Measurements from ENCODE around the gene POU2AF1. TPM values are rescaled to one million over a fixed set of nuclear protein-coding genes. Genes with fewer than 3 reads are reported as not detected.

Gene POU2AF1
- total RNA-seq, 1 experiment from 2014 or later, result not detected

GRCh38 chr11:111409915-111410314 is 30.8 kb upstream of the POU2AF1 start:
- peaks cover 30% of the 10 kb centered on the region for H3K27me3 Mint-ChIP-seq (ENCODE audit: unreplicated experiment)
- no peak overlapping the region for H3K27ac Mint-ChIP-seq (ENCODE audit: unreplicated experiment)
- no peak for DNase-seq
- H3K9me3 Mint-ChIP-seq (ENCODE audit: low read depth, unreplicated experiment), result no peaks in the 10 kb centered on the region
- CTCF ChIA-PET, result no interaction called here
- TF ChIP-seq CTCF (IDR thresholded peaks at IDR 0.05; ENCODE audit: unreplicated experiment), result no peak
- H3K36me3 Mint-ChIP-seq (ENCODE audit: insufficient read depth, unreplicated experiment), result no peaks in the 10 kb centered on the region
- no peak overlapping the region for H3K4me3 Mint-ChIP-seq (ENCODE audit: low read depth, unreplicated experiment)
- no peaks in the 10 kb centered on the region for H3K4me1 Mint-ChIP-seq (ENCODE audit: low read depth, unreplicated experiment)
- intact Hi-C loops (cut with micrococcal nuclease; ENCODE audit: unreplicated experiment), result loop anchor here (10.0 kb wide), 1 partner anchor 45 kb away; no protein-coding TSS in a partner anchor
- BruUV-seq (replicated peaks), result no TSS peak

GRCh38 chr11:111408789-111409727 is 30.0 kb upstream of the POU2AF1 start:
- Mint-ChIP-seq H3K4me3 (ENCODE audit: low read depth, unreplicated experiment) (no peak overlapping the region), H3K27ac (ENCODE audit: unreplicated experiment) (no peak overlapping the region), H3K4me1 (ENCODE audit: low read depth, unreplicated experiment) (no peaks in the 10 kb centered on the region), H3K27me3 (ENCODE audit: unreplicated experiment) (peaks cover 30% of the 10 kb centered on the region), H3K36me3 (ENCODE audit: insufficient read depth, unreplicated experiment) (no peaks in the 10 kb centered on the region), H3K9me3 (ENCODE audit: low read depth, unreplicated experiment) (no peaks in the 10 kb centered on the region)
- intact Hi-C loops (cut with micrococcal nuclease; ENCODE audit: unreplicated experiment), result no loop called here
- CTCF ChIA-PET, result no interaction called here
- no TSS peak for BruUV-seq (replicated peaks)
- DNase-seq, result no peak
- TF ChIP-seq CTCF (IDR thresholded peaks at IDR 0.05; ENCODE audit: unreplicated experiment), result no peak

GRCh38 chr11:111407652-111408051 is 28.6 kb upstream of the POU2AF1 start:
- no peak for DNase-seq
- no peaks in the 10 kb centered on the region for H3K9me3 Mint-ChIP-seq (ENCODE audit: low read depth, unreplicated experiment)
- peaks cover 23% of the 10 kb centered on the region for H3K27me3 Mint-ChIP-seq (ENCODE audit: unreplicated experiment)
- CTCF ChIA-PET, result no interaction called here
- intact Hi-C loops (cut with micrococcal nuclease; ENCODE audit: unreplicated experiment), result no loop called here
- BruUV-seq (replicated peaks), result no TSS peak
- no peaks in the 10 kb centered on the region for H3K4me1 Mint-ChIP-seq (ENCODE audit: low read depth, unreplicated experiment)
- no peaks in the 10 kb centered on the region for H3K36me3 Mint-ChIP-seq (ENCODE audit: insufficient read depth, unreplicated experiment)
- H3K4me3 Mint-ChIP-seq (ENCODE audit: low read depth, unreplicated experiment), result no peak overlapping the region
- no peak for TF ChIP-seq CTCF (IDR thresholded peaks at IDR 0.05; ENCODE audit: unreplicated experiment)
- no peak overlapping the region for H3K27ac Mint-ChIP-seq (ENCODE audit: unreplicated experiment)

- TF ChIP-seq CTCF (IDR thresholded peaks at IDR 0.05; ENCODE audit: unreplicated experiment), result no peak
- Mint-ChIP-seq H3K27ac (ENCODE audit: unreplicated experiment) (no peak overlapping the region), H3K9me3 (ENCODE audit: low read depth, unreplicated experiment) (no peaks in the 10 kb centered on the region), H3K4me3 (ENCODE audit: low read depth, unreplicated experiment) (no peak overlapping the region), H3K27me3 (ENCODE audit: unreplicated experiment) (peaks cover 13% of the 10 kb centered on the region), H3K36me3 (ENCODE audit: insufficient read depth, unreplicated experiment) (no peaks in the 10 kb centered on the region), H3K4me1 (ENCODE audit: low read depth, unreplicated experiment) (no peaks in the 10 kb centered on the region)
- no TSS peak for BruUV-seq (replicated peaks)
- no peak for DNase-seq
- intact Hi-C loops (cut with micrococcal nuclease; ENCODE audit: unreplicated experiment), result no loop called here
- CTCF ChIA-PET, result no interaction called here
Observed at GRCh38 chr11:111406589-111406988, 27.5 kb upstream of the POU2AF1 start.
